ENCODE results near the gene TMCO5A.
"Not testable (repeated sequence)": the region's sequence is repeated elsewhere in the genome, so short reads cannot be mapped to it uniquely, and the experiment has no call there.

Gene TMCO5A

GRCh38 chr15:37934340-37934739 is at the start of gene TMCO5A:
TMCO5A (plus strand) TSS chr15:37934640; CDS start chr15:37936324, 1,684 bp downstream.
- no peak for DNase-seq (ENCODE audit: low read depth, low spot score)

GRCh38 chr15:37885651-37886050 is 48.8 kb upstream of the TMCO5A start:
- no peak for DNase-seq (ENCODE audit: low read depth, low spot score)

GRCh38 chr15:37888356-37888755 is 46.1 kb upstream of the TMCO5A start:
- peak; percentile 34 for DNase-seq (ENCODE audit: low read depth, low spot score)

- peak; percentile 63 for DNase-seq (ENCODE audit: low read depth, low spot score)
Observed at GRCh38 chr15:37891766-37892368, 42.6 kb upstream of the TMCO5A start.

GRCh38 chr15:37893309-37893708 is 41.1 kb upstream of the TMCO5A start:
- DNase-seq (ENCODE audit: low read depth, low spot score) = peak; percentile 51

GRCh38 chr15:37898362-37898761 is 36.1 kb upstream of the TMCO5A start:
- no peak for DNase-seq (ENCODE audit: low read depth, low spot score)

GRCh38 chr15:37900326-37901221 is 33.9 kb upstream of the TMCO5A start:
- peak; percentile 34 for DNase-seq (ENCODE audit: low read depth, low spot score)

- DNase-seq (ENCODE audit: low read depth, low spot score) = no peak
Observed at GRCh38 chr15:37902126-37902525, 32.3 kb upstream of the TMCO5A start.

- DNase-seq (ENCODE audit: low read depth, low spot score) = no peak
Observed at GRCh38 chr15:37903919-37904625, 30.4 kb upstream of the TMCO5A start.

GRCh38 chr15:37907136-37907535 is 27.3 kb upstream of the TMCO5A start:
- no peak for DNase-seq (ENCODE audit: low read depth, low spot score)

- peak; percentile 13 for DNase-seq (ENCODE audit: low read depth, low spot score)
Observed at GRCh38 chr15:37921527-37922385, 12.7 kb upstream of the TMCO5A start.

GRCh38 chr15:37926136-37926535 is 8.3 kb upstream of the TMCO5A start:
- no peak for DNase-seq (ENCODE audit: low read depth, low spot score)

GRCh38 chr15:37929238-37929637 is 5.2 kb upstream of the TMCO5A start:
- peak; percentile 14 for DNase-seq (ENCODE audit: low read depth, low spot score)

GRCh38 chr15:37931321-37931720 is 3.1 kb upstream of the TMCO5A start:
- DNase-seq (ENCODE audit: low read depth, low spot score) = no peak

- no peak for DNase-seq (ENCODE audit: low read depth, low spot score)
Observed at GRCh38 chr15:37931868-37932267, 2.6 kb upstream of the TMCO5A start.

- no peak for DNase-seq (ENCODE audit: low read depth, low spot score)
Observed at GRCh38 chr15:37932549-37932948, 1.9 kb upstream of the TMCO5A start.

GRCh38 chr15:37933666-37934065 is 774 bp upstream of the TMCO5A start:
- peak; percentile 16 for DNase-seq (ENCODE audit: low read depth, low spot score)

- no peak for DNase-seq (ENCODE audit: low read depth, low spot score)
Observed at GRCh38 chr15:37940876-37941275, 6.4 kb downstream of the TMCO5A start.

- DNase-seq (ENCODE audit: low read depth, low spot score) = no peak
Observed at GRCh38 chr15:37941779-37942178, 7.3 kb downstream of the TMCO5A start.

GRCh38 chr15:37951999-37952398 is 17.6 kb downstream of the TMCO5A start:
- DNase-seq (ENCODE audit: low read depth, low spot score) = no peak

GRCh38 chr15:37960742-37961141 is 26.3 kb downstream of the TMCO5A start:
- not testable (repeated sequence) for DNase-seq (ENCODE audit: low read depth, low spot score)
